Endometrial microvascular endothelial cells (primary cell): Measurements from ENCODE around the gene SLC6A3. TPM values are rescaled to one million over a fixed set of nuclear protein-coding genes. Genes with fewer than 3 reads are reported as not detected.

Experiments
- in situ Hi-C: cut with HindIII; loops from 2 replicates; pipeline ENCODE4 v1.10.0; 2017; ENCODE audit warnings: low sequenced_read_pairs, low pct_unique_long_range_greater_than_20kb; ENCODE audit errors: inconsistent ontology term
- total RNA-seq: library from RNA; depleted of rRNA; stranded (reverse); fragments of >200 nt; gene quantifications from one replicate; pipeline ENCODE4 v1.2.3, GENCODE V29; 2015; ENCODE audit errors: inconsistent ontology term

The SLC6A3 gene
- total RNA-seq, 1 donor from 2014 or later = not detected

DNA sequence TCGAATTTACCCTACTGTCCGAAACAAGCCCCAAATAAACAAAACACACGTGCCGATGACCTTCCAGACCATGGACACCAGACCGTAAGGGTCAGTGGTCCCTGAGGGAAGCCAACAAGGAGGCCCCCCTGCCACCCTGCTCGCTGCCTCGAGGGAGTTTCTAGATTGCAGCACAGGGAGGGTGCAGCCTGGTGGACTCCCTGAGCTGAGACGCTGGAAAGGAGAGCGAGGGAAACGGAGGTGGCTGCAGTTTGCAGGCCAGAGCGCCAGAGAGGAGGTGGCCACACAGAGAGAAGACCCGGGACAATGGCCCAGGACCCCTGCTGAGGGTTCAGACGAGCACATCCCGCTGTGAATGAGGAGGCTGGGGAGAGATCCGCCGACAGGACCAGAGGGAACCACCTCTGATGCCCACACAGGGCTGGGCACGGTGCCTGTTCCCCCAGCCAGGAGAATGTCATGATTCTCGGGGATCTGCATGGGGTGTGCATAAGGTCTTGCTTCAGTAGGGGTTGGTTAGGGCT lies 48.9 kb downstream of the SLC6A3 start:
- in situ Hi-C loops = no loop called here

DNA sequence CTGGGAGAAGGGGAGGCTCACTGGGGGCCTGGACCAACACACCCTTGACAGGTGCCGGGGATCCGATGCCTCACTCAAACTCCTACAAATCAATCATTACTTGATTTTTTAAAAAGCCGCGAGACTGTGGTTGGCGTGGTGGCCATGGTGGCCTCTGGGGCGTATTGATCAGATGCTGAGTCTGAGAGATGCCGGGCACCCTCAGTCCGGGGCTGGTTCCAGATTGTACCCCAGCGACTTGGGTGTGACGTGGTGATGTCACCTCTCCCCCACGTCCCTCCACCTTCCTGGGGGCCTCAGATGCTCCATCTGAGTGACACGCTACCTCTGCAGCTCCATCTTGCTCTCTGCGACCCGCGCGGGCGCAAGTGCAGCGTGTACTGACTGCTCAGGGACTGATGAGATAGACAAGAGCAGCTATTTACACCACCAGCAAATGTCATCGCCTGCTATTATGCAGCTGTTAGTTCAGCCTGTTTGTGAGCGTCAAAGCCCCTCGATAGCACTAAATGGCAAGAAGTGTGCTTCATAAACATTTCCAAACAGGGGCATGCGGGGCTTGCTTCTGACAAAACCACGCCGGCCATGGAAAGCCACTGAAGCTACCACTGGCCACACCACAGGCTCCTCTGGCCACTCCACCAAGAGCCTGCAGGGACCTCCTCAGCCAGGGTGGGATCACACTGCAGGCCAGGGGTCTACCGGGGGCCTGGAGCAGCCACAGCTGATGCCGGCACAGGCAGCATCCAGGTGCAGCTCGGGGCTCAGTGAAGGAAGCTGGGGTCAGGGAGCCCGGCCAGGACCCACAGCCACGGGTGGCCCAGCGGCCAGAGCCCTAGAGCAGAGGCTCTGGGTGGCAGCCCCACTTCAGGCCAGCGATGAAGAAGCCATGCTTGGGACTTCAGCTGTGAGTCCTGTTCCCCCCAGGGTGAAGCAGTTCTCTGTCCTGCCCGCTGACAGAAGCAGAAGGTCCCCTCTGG lies 50.1 kb downstream of the SLC6A3 start:
- in situ Hi-C loops = no loop called here

DNA sequence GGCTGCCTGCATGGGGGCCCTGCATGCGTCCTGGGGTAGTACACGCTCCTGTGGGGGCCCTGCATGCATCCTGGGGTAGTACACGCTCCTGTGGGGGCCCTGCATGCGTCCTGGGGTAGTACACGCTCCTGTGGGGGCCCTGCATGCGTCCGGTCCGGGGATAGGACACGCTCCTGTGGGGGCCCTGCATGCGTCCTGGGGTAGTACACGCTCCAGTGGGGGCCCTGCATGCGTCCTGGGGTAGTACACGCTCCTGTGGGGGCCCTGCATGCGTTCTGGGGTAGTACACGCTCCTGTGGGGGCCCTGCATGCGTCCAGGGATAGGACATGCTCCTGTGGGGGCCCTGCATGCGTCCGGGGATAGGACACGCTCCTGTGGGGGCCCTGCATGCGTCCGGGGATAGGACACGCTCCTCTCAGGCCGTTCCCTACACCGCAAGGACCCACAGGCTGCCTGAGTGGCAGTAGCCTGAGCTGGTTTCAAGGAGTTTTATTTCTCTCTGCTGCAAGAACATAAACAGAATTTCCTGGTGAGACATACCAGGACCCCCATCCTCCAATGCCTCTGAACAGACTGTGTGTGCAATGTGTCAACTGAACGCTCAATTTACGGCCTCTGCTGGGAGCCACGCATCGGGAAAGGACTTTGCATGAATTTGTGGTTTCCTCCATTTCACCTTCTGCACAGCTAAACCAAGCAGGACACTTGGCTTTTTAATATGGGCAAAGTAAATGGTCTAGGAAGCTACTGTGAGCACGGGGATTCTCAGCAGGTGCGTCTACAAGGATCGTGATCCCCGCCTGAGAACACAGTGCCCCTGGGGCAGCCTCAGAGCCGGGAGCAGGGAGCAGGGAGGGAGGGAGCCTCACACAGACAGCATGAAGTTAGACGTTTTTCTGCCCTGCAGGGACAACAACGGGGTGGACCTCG lies 51.4 kb downstream of the SLC6A3 start:
- in situ Hi-C loops = no loop called here

DNA sequence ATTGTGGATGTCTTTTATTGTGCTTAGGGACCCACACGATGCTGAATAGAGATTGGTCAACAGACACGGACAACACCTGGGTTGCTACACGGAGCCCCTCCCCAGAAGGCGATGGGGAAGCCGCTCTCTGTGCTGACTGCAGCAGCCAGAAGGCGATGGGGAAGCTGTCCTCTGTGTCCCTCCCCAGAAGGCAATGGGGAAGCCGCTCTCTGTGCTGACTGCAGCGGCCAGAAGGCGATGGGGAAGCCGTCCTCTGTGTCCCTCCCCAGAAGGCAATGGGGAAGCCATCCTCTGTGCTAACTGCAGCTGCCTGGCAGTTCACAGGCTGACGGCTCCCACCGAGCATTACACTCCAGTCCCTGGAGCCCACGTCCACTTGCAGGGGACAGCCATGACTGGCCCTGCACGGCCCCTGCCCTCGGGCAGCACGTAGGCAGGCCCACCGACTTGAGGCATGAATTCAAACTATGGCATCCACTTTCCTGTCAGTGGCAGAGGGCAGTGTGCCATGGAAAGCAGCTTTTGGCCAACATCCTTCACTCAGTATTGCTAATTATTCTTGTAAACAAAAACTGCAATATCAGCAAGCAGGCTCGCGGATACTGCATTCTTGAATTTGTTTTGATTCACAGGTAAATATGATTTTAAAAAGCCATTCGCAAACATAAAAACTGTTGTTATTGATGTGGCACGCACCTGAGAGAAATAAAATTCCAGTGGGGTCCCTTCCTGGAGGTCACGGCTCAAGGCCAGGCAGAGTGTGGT lies 52.3 kb downstream of the SLC6A3 start:
- in situ Hi-C loops = no loop called here

DNA sequence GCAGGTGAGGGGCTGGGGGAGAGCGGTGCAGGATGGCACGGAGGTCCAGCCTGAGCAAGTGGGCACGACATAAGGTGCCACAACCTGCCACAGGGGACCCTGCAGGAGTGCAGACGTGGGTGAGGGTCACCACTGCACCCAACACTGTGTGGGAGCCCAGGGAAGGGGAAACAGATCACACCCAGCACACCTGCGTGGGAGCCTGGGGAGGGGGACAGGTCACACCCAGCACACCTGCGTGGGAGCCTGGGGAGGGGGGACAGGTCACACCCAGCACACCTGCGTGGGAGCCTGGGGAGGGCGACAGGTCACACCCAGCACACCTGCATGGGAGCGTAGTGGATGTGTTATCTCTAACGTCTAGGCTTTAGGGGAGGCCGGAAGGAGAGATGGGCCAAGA lies 53.0 kb downstream of the SLC6A3 start:
- in situ Hi-C loops = no loop called here

DNA sequence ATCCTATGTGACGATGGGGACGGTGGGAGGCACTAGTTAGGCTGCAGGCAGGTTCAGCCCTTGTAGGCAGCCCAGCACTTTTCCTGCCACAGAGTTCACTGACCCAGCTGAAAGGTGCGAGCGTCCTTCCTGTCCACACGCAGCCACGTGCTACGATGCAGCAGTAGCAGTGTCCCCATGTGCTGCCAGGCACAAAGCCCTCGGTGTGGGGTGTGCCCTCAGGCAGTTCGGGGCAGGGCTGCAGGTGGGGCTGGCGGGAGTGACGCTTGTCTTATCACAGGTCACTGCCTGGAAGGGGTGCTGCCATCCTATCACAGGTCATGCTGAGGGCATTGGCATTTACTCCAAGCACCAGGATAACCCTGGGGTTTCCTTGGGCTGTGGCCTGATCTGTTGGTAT lies 53.5 kb downstream of the SLC6A3 start:
- in situ Hi-C loops = no loop called here

DNA sequence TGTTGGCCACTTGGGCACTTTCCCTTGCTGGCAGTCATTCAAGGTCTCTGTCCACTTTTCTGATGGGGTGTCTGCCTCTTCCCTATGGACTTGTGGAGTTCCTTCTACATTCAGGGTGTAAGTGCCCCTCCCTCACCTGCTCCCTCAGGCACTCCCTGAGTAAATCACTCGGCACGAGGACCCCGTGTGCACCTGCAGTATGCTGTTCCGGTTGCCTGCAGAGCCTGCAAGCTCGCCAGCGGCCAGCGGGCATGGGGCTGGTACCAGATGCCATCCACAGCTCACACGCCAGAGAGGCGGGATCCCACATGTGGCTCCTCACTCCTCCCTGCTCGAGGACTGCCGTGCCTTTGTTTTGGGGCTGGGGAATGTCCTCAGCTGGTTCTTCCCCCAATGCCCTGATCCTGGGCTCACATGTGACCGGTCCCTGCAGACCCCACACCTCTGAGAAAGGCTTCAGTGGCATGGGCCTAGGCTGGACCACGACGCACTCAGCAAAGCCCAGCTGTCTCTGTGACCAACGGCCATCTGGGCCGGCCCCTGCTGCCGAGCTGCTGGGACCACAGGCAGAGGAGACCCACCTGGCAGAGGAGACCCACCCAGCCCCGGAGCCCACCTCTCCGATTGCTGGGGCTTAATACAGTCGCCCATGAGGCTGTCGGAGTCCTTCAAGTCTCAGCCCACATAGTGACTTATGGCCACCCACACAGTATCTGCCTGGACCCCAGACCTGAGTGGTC lies 54.2 kb downstream of the SLC6A3 start:
- in situ Hi-C loops = no loop called here

DNA sequence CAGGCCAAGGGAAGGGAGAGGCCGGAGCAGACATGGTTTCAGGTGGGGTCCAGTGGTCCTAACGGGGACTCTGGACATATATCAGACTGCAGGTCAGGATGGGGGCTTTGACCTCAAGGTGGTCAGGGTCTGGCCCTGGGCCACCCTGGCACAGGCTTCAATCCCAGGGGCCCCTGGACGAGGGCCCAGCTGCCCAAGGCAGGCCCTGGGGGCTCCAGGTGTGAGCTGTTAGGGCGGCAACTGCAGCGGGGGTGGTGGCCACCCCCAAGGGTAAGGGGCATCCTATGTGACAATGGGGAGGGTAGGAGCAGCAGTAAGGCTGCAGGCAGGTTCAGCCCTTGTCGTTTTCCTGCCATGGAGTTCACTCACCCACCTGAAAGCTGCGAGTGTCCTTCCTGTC lies 54.9 kb downstream of the SLC6A3 start:
- in situ Hi-C loops = no loop called here

DNA sequence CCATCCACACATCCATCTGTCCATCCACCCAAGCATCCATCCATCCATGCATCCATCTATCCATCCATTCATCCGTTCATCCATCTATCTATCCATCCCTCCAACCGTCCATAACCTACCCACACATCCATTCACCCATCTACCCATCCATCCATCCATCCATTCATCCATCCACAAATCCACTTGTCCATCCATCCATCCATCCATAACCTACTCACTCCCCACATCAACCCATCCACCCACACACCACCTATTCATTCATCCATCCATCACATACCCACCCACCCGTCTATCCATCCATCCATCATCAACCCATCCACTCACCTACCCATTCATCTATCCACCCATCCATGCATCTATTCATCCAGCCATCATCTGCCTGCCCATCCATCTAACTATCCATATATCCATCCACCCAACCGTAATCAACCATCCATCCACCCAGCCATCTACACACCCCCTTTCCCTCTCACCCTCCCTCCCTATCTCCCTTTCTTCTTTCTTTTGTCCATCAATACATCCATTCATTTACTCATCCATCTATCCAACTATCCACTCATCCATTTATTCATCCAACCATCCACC lies 56.8 kb downstream of the SLC6A3 start:
- in situ Hi-C loops = no loop called here

DNA sequence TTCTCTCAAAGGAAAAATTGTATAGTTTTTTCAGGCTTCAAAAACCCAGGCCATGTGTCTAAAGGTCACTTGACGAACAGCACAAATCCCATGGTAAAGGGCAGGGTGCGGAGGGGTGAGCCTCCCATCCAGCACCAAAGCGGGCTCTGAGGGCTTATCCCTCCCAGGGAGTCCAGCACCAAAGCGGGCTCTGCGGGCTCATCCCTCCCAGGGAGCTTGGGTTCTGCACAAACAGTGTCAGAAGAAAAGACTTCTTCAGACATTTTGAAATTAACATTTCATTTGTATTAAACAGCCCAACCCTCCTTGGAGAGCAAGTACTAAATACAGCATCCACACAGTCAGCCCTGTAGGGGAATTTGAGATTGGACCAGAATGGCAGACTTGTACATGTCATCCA lies 57.4 kb downstream of the SLC6A3 start:
- in situ Hi-C loops = no loop called here

DNA sequence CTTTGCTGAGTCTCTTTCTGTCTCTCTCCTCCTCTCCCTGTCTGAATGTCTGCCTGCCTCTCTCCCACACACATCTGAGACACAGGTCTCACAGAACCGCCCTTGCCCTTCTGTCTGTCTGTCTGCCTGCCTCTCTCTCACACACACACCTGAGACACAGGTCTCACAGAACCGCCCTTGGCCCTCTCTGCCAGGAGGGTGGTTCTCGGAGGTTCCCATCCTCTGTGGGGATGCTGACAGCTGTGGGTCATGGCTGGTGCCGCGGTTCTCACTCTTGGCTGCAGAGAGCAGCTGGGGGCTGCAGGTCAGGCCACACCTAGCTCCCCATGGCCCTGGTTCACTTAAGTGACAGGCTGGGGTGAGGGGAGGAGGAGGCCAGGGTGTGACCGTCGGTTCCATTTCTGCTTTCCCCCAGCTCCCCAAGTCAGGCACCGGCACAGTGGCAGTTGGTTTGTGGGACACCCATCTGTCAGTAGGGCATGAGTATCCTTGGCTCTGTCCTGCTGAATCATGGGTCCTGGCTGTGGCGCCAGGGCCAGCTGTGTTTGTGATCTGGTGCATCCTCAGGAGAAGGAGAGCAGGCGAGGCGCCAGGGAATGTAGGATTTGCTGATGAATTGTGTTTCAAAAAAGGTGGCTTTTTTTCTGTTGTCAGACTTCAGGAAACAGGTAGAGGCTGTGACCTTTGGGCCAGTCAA lies 58.0 kb downstream of the SLC6A3 start:
- in situ Hi-C loops = no loop called here

DNA sequence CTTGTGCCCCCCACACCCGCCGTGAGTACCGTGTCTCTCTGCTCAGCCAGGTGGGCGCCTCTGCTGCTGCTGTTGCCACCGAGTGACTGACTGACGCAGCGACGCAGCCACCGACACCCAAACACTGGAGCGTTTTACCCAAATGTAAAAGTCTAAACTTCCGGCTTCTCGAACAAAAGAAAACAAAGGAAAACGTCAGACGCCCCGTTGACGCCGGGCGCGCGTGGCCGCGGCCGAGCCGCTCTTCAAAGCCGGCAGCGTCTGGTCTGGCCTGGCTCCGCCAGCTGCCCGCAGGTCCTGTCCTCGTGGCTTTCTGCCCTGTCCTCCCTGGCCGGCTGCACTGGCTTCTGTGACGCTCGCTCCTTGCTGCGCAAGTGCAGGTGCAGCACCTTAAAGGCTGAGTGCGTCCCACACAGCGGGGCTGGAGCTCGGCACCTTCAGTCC lies 58.9 kb downstream of the SLC6A3 start:
- in situ Hi-C loops = no loop called here

DNA sequence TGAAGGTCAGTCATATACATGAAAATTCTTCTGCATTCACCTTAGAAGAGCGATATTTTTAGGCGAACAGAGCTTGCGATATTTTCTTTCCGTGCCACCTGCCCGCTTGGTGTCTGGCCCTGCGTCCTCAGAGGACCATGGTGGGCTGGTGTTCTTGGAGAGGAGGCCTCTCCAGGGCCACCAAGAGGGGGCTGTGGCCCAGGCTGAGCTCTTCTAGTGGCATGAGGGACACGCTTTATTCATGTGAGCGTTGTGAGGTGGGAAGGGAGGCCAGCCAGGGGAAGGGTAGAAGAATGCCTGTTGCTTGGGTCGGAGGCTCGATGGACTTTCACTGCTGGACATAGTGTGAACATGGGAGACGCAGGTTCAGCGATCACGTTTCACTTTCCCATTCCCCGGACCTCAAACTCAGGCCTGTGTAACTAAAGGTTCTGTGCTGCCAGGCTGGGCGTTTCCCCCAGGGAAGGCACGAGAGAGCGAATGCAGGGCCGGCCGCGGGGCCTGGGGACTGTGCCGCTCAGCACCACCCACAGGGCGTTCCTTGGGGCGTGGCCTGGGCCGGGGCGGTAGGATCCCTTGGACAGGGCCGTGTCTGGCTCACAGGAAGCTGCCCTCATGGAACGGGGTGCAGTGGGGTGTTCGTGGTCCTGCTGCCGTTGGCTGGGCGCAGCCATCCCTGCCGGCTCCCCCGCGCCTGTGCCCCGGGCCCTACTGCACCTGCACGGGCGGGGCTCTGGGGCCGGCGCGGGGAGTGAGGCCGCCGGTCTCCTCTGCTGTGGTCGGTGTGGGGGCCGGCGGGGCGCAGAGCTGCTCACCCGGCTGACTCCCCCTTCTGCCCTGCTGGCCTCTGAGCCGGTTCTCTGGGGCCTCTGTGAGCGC lies 59.6 kb downstream of the SLC6A3 start:
- in situ Hi-C loops = no loop called here

DNA sequence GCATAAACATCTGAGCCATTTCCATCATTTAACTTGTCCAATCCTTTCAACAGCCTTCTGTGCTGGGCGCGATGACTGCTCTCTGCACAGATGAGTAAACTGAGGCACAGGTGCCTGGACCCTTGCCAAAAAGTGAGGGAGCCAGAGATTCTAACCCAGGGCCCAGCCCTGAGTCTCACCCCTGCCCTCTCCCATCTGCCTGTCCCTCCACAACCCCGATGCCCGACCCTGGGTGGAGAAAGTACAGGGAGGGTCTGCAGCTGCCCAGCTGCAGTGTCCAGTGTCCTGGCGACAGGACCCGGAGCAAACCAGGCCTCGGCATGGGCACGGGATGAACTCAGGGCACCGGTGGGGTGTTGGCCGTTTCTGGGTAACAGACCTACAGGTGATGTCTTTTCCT lies 60.7 kb downstream of the SLC6A3 start:
- in situ Hi-C loops = no loop called here

DNA sequence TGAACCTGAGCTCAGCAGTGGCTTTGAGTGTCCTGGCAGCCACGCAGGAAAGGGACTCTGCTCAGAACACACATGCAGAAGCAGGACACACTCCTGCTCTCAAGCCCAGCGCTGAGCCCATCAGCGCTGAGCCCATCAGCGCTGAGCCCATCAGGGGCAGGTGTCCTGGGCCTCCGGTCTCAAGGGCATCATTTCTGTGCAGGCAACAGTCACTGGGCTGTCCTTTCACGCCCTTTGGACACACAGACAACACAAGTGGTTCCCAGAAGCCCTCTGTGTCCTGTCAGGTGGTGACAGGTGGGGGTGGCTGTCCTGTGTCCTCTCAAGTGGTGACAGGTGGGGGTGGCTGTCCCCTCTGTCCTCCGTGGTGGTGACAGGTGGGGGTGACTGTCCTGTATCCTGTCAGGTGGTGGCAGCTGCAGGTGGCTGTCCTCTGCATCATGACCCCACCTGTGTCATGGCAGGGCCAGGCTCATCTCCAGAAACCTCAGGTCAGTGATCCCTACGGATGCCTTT lies 61.3 kb downstream of the SLC6A3 start:
- in situ Hi-C loops = no loop called here

DNA sequence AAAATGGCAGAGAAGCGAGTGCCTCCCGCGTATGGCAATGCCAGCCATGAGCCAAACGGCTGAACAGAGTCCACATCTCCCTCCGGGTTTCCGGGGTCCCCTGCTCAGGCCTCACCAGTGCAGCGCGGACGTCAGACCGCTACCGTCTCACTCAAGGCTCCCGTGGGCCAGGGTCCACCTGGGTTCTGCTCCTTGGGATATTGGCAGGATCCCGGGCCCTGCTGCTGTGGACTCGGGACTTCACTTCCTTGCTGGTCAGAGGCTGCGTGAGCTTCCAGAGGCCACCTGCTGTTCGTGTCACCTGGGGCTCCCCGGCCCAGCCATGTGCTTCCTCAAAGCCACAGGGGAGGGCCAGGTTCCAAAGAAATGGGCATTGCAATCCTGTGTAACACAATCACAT lies 61.9 kb downstream of the SLC6A3 start:
- in situ Hi-C loops = no loop called here
